Measurements from ENCODE around the gene CELF2.

GRCh38 chr10:10986606-10987005 is 31.1 kb upstream of the CELF2 start:
- TF ChIP-seq ZNF280D (tag by site-specific recombination; IDR thresholded peaks at IDR 0.05), result no peak
- no peak for TF ChIP-seq CTCF (tag by site-specific recombination; IDR thresholded peaks at IDR 0.05)
- TF ChIP-seq ZNF513 (tag by site-specific recombination; IDR thresholded peaks at IDR 0.05), result no peak
- no peak for TF ChIP-seq PRDM1 (tag by site-specific recombination; IDR thresholded peaks at IDR 0.05)
